Endodermal cell (in vitro differentiated cells): ENCODE results near the gene PSMC4. TPM values are rescaled to one million over a fixed set of nuclear protein-coding genes. Genes with fewer than 3 reads are reported as not detected.
A peak's percentile ranks its signal among the peaks of the same experiment; 100 is the strongest.

Experiments
- DNase-seq: peaks from one replicate; pipeline ENCODE4 v3.0.0-alpha.2; 2017
- H3K27ac ChIP-seq: 2 replicates; pipeline ENCODE4 v1.5.1; 2013; ENCODE audit warnings: mild to moderate bottlenecking, low read depth, low read length, moderate library complexity
- H3K27me3 ChIP-seq: 2 replicates; pipeline ENCODE4 v1.6.1; 2013; ENCODE audit warnings: mild to moderate bottlenecking, low read length, moderate library complexity; ENCODE audit not compliant: insufficient read depth, control insufficient read depth, poor library complexity, severe bottlenecking
- H3K36me3 ChIP-seq: 2 replicates; pipeline ENCODE4 v1.7.0; 2013; ENCODE audit warnings: mild to moderate bottlenecking, low read length, moderate library complexity; ENCODE audit not compliant: control insufficient read depth, insufficient read depth
- H3K4me1 ChIP-seq: one replicate; pipeline ENCODE4 v1.7.0; 2013; ENCODE audit warnings: low read length; ENCODE audit not compliant: control insufficient read depth, insufficient read depth
- H3K4me3 ChIP-seq: 2 replicates; pipeline ENCODE4 v1.5.1; 2013; ENCODE audit warnings: mild to moderate bottlenecking, low read length, moderate library complexity
- H3K9ac ChIP-seq: 2 replicates; pipeline ENCODE4 v1.6.1; 2013; ENCODE audit warnings: mild to moderate bottlenecking, low read length, moderate library complexity; ENCODE audit not compliant: poor library complexity, severe bottlenecking; ENCODE audit errors: extremely low read depth
- H3K9me3 ChIP-seq: 2 replicates; pipeline ENCODE4 v1.6.1; 2013; ENCODE audit warnings: mild to moderate bottlenecking, low read length, moderate library complexity; ENCODE audit not compliant: control insufficient read depth
- H3K27ac Mint-ChIP-seq: 2 replicates; pipeline ENCODE4 v1.8.0; 2020; ENCODE audit warnings: mixed read lengths
- H3K27me3 Mint-ChIP-seq: 2 replicates; pipeline ENCODE4 v1.8.0; 2021; ENCODE audit warnings: mild to moderate bottlenecking, mixed read lengths; ENCODE audit not compliant: insufficient read depth
- H3K36me3 Mint-ChIP-seq: 2 replicates; pipeline ENCODE4 v1.8.0; 2020; ENCODE audit warnings: low read depth, mixed read lengths
- H3K4me1 Mint-ChIP-seq: 2 replicates; pipeline ENCODE4 v1.8.0; 2020; ENCODE audit warnings: mixed read lengths
- H3K4me3 Mint-ChIP-seq: 2 replicates; pipeline ENCODE4 v1.8.0; 2020; ENCODE audit warnings: mild to moderate bottlenecking, moderate library complexity, mixed read lengths
- H3K9me3 Mint-ChIP-seq: 2 replicates; pipeline ENCODE4 v1.8.0; 2020; ENCODE audit warnings: mild to moderate bottlenecking, mixed read lengths
- CTCF ChIP-seq: fragments of 200-600 bp; sonication (generic); conservative IDR thresholded peaks from 2 replicates; pipeline ENCODE4 v1.5.0; 2021; ENCODE audit warnings: antibody characterized with exemption, mild to moderate bottlenecking
- WGBS, 2 experiments: methylation state at CpG; one replicate each; pipeline versions ENCODE4 v1.1.5 to v1.1.7; 2013; ENCODE audit warnings: missing lambda C conversion rate in 2 of 2, mixed read lengths in 1 of 2; ENCODE audit not compliant: insufficient coverage in 1 of 2, insufficient read length in 1 of 2; 5-methylcytosine and 5-hydroxymethylcytosine counted together
- total RNA-seq, 2 donors: library from RNA; stranded (reverse); fragmentation: NEBNext Ultra II Directional in 1 of 2; extraction: Animal tissue kit (Norgen Biotek cat#: 25700) in 1 of 2; gene quantifications; 2 replicates in 1 of 2; 3 replicates in 1 of 2; pipeline ENCODE4 v1.2.1, GENCODE V29; 2021

The PSMC4 gene
- total RNA-seq, 2 donors from 2014 or later = 88.9 to 96.9 TPM

GRCh38 chr19:39970425-39970674 lies 615 bp upstream of the PSMC4 start:
- no peaks in the 10 kb centered on the region for H3K4me1 ChIP-seq
- Mint-ChIP-seq H3K4me3 (peak overlapping the region; percentile 100), H3K9me3 (no peaks in the 10 kb centered on the region), H3K36me3 (peaks cover 36% of the 10 kb centered on the region), H3K27me3 (no peaks in the 10 kb centered on the region), H3K4me1 (peaks cover 12% of the 10 kb centered on the region), H3K27ac (peak overlapping the region; percentile 97)
- no peaks in the 10 kb centered on the region for H3K27me3 ChIP-seq
- H3K9me3 ChIP-seq = no peaks in the 10 kb centered on the region
- H3K27ac ChIP-seq = peak overlapping the region; percentile 87
- no peak for TF ChIP-seq CTCF
- no peak for DNase-seq
- H3K4me3 ChIP-seq = peak overlapping the region; percentile 96
- WGBS, 2 experiments = 26 to 28% methylated on average over 5 to 11 of the region's 11 CpGs
- peak overlapping the region; percentile 68 for H3K9ac ChIP-seq
- peaks cover 31% of the 10 kb centered on the region for H3K36me3 ChIP-seq

- Histone ChIP-seq H3K36me3 (peaks cover 36% of the 10 kb centered on the region), H3K9ac (peak overlapping the region; percentile 95), H3K4me1 (no peaks in the 10 kb centered on the region), H3K9me3 (no peaks in the 10 kb centered on the region), H3K27ac (peak overlapping the region; percentile 14), H3K27me3 (no peaks in the 10 kb centered on the region), H3K4me3 (peak overlapping the region; percentile 96)
- Mint-ChIP-seq H3K36me3 (peaks cover 45% of the 10 kb centered on the region), H3K27ac (peak overlapping the region; percentile 99), H3K27me3 (no peaks in the 10 kb centered on the region), H3K4me3 (peak overlapping the region; percentile 100), H3K4me1 (peaks cover 12% of the 10 kb centered on the region), H3K9me3 (no peaks in the 10 kb centered on the region)
- 3 to 10% methylated on average over 4 to 21 of the region's 21 CpGs for WGBS, 2 experiments
- no peak for DNase-seq
- TF ChIP-seq CTCF = no peak
These were observed 543 bp downstream of the PSMC4 start for GRCh38 chr19:39971380-39972035.

GRCh38 chr19:39974377-39975155 lies 3.6 kb downstream of the PSMC4 start:
- Histone ChIP-seq H3K4me3 (no peak overlapping the region), H3K9me3 (no peaks in the 10 kb centered on the region), H3K36me3 (peaks cover 57% of the 10 kb centered on the region), H3K4me1 (no peaks in the 10 kb centered on the region), H3K27me3 (no peaks in the 10 kb centered on the region), H3K9ac (no peak overlapping the region), H3K27ac (no peak overlapping the region)
- Mint-ChIP-seq H3K27me3 (no peaks in the 10 kb centered on the region), H3K9me3 (no peaks in the 10 kb centered on the region), H3K4me1 (peaks cover 12% of the 10 kb centered on the region), H3K4me3 (no peak overlapping the region), H3K36me3 (peaks cover 73% of the 10 kb centered on the region), H3K27ac (no peak overlapping the region)
- DNase-seq = no peak
- 96 to 98% methylated on average over 17 to 24 of the region's 24 CpGs for WGBS, 2 experiments
- TF ChIP-seq CTCF = no peak
